NCI-H128 (cell line): ENCODE data around the gene KIF6.

Experiments used
- DNase-seq: peaks from one replicate; lab custom pipeline; 2025; ENCODE audit not compliant: unreplicated experiment; lab: John Stamatoyannopoulos, UW

The KIF6 gene

DNA sequence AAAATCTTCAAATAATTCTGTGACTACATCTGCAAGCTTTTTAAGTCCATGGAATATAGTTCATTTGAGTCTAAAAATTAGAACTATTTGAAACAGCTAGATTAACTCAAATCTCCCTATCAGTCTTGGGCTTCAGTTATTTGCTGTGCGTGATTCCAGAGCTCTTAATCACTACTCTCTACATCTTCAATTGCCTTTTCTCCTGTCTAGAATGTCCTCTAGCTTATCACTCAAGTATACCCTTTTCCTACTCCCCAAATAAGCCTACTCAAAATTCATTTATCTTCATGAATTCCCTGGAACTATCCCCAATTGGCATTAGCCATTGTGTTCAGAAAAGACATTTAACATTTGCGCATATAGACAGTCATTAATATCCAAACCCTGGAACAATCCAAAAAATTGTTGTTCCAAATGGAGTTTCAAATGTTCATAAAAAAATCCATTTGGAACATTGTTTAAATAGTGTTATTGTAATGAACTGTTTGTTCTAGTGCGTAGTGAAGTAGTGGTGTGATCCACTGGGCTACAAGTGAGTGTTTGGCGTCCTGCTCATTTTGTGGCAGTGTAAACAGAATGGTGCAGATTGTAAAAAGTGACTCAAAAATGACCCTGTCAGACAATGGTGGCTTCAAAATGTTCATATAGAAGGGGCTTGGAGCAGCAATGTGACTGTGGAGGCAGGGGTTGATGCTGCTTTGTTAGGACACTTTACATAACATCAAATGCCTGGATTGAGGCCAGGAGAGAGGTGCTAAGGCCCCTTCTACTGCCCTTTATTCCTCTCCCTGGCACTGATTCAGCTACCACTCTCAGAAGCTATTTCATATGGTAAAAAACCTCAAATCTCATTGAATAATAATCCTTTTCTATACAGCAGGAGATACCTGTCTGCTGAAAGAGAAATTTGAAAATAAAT, 122.3 kb downstream of the KIF6 start:
- no peak for DNase-seq

DNA sequence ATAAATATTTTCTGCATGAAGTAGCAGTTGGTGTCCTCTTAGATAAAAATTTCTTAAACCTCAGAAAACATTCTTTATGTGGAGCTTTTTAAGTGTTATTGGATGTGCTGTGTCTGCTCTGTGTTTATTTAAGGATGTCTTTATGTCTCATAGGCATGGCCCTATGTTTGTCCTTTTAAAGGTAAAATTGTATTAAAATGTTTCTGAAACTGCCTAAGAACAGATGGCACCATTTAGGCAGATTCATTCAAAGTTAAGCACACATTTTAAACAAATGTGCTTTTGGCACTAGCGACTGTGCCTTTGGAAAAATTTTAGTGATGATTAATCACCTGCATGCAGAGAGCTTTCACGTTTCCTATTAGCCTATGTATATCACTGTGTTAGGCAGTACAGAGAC, 125.2 kb downstream of the KIF6 start:
- DNase-seq, result no peak

- DNase-seq, result no peak
Measured at GRCh38 chr6:39599341-39599740, 125.9 kb downstream of the KIF6 start.

GRCh38 chr6:39594285-39594684, 130.9 kb downstream of the KIF6 start:
- no peak for DNase-seq

GRCh38 chr6:39593646-39594045, 131.6 kb downstream of the KIF6 start:
- no peak for DNase-seq

DNA sequence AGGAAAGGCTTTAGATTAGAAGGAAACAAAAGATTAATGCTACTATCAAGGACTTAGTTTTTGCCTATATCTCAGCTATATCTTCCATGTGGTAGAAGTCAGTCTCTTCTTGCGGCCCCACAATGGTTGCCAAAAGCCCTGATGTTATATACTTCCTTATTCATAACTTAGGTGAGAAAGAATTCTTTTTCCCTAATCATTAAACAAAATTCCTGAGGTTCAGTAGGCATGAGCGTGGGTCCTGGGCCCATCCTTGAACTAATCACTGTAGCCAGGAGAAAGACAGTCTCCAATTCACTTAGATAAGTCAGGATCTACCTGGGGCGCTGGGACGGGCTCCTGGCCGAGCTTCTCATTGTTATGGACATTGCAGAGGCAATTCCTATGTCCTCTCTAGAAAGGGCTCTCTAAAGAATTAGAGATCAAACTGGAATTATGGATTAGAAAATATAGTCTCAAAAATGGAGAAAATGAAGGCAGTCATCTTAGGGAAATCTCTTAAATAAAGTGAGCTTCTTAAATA, 134.3 kb downstream of the KIF6 start:
- no peak for DNase-seq

DNA sequence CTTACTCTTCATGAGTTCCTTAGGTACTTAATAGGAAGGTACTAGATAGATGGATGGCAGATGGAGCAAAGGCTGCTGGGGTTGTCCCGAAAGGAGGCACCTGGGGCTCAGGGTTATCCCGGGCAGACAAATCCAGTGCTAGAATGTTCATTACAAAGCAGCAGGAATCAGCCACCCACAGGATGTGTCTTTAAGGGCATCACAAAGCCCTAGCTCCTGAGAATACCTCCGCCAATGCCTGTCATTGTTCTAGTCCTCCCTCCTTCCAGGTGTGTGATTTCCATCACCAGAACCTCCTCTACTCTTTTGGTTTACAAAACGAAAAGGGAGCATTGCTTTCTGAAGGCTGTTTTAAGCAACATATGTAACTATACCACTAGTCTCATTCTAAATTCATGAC, 138.1 kb downstream of the KIF6 start:
- no peak for DNase-seq

DNA sequence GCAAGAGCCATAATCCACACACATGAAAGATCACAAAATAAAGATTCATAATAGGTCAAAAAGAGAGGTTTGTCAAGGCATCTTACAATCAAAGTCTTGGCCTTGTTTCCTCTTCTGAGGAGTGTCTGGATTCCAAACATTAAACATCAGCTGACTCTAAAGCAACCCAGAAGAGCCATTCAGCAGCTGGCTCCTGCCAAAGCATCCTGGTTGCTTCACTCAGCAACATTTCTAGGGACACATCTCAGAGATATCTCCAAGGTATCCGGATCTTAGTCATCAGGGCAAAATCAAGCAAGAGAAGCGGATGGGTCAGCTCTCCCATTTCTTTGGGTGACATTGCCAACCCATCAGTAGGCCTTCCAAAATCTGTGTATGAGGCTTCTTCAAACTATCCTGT, 139.6 kb downstream of the KIF6 start:
- no peak for DNase-seq

- no peak for DNase-seq
Measured at GRCh38 chr6:39577446-39578165, 147.6 kb downstream of the KIF6 start.

DNA sequence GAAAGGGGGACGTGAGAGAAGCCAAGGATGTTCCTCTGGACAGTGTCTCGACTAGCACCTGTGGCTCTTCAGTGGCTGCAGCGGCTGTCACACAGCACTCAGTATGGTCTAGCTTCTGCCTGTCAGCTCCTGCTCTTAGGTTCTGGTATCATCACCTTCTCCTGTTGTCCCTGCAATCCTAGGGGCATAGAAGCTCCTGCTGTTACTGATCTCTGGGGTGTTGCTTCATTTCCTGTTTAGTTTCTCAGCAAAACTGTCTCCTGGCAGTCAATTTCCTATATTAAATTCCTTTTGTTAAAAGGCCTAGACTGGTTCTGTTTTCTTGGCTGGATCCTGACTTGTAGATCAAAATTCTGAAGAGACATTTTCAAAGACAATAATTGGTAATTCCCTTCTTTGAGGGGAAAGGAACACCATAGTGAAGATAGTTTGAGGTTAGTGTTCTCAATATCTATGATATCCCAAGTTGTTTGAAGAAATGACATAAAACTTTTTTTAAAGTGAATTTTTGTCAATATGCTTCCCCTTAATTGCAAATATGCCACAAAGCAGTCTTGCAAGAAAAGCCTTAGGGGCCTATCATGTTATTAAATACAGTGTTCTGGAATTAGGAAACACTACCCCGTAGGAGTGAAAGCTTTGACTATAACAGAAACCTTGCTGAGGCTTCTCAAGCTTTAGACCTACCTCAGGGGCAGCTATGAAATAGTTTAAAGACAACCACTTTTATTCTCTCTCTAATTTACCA, 148.5 kb downstream of the KIF6 start:
- no peak for DNase-seq

GRCh38 chr6:39574991-39575390, 150.2 kb downstream of the KIF6 start:
- DNase-seq, result no peak

- no peak for DNase-seq
Measured at GRCh38 chr6:39573541-39573940, 151.7 kb downstream of the KIF6 start.

- no peak for DNase-seq
Measured at GRCh38 chr6:39572661-39573340, 152.4 kb downstream of the KIF6 start.

GRCh38 chr6:39568896-39569295, 156.3 kb downstream of the KIF6 start:
- no peak for DNase-seq

DNA sequence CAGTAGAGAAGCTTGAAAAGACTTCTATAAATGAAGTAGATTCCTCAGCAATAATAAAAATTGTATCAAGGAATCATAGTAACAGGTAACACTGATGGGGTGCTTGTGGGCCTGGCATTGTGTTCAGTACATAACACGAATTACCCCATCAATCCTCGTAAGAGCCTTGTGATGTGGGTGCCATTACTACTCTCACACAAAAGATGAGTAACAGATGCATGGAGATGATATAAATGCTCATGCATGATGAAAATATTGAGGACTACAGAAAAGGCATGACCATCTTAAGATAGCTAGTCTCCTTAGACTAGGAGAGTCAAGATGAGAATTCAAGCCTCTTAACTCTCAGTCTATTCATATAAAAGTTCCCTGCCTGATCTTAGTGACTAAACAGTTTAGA, 158.1 kb downstream of the KIF6 start:
- no peak for DNase-seq

DNA sequence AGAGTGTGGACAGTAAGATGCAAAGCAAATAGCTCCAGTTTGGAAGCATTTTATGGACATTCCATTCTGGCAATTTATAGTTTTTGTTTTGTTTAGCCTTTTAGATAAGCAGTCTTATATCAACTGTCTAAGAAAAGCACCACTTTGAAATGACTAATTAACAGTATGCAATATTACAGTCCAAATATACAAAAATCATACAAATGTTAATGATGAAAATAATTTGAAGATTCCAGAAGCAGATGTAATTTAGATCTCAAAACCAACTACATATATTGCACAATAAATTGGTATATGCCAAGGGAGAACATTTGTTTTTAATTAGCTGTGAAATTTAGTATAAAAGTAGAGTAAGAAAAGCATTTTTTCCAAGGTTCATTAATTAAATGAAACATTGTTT, 158.8 kb downstream of the KIF6 start:
- no peak for DNase-seq

GRCh38 chr6:39565956-39566355, 159.3 kb downstream of the KIF6 start:
- DNase-seq, result no peak

- no peak for DNase-seq
Measured at GRCh38 chr6:39563566-39564311, 161.5 kb downstream of the KIF6 start.

GRCh38 chr6:39561536-39562266, 163.5 kb downstream of the KIF6 start:
- DNase-seq, result no peak
